GM21381 (cell line): ENCODE results near the gene TENM4.
A peak's percentile ranks its signal among the peaks of the same experiment; 100 is the strongest.

Source experiments
- ATAC-seq: cut with Tn5 transposase; IDR thresholded peaks from one replicate; pipeline ENCODE4 v1.9.1; 2021; ENCODE audit warnings: mild to moderate bottlenecking, moderate library complexity; ENCODE audit not compliant: unreplicated experiment

Gene TENM4

GRCh38 chr11:79440571-79441460, at the start of gene TENM4:
Gene TENM4 (minus strand): TSS chr11:79441030. CDS start chr11:79069944, 371,086 bp downstream.
- peak; percentile 47 for ATAC-seq

- no peak for ATAC-seq
Measured at GRCh38 chr11:79488286-79488685, 47.5 kb upstream of the TENM4 start.

- no peak for ATAC-seq
Measured at GRCh38 chr11:79487412-79487811, 46.6 kb upstream of the TENM4 start.

DNA sequence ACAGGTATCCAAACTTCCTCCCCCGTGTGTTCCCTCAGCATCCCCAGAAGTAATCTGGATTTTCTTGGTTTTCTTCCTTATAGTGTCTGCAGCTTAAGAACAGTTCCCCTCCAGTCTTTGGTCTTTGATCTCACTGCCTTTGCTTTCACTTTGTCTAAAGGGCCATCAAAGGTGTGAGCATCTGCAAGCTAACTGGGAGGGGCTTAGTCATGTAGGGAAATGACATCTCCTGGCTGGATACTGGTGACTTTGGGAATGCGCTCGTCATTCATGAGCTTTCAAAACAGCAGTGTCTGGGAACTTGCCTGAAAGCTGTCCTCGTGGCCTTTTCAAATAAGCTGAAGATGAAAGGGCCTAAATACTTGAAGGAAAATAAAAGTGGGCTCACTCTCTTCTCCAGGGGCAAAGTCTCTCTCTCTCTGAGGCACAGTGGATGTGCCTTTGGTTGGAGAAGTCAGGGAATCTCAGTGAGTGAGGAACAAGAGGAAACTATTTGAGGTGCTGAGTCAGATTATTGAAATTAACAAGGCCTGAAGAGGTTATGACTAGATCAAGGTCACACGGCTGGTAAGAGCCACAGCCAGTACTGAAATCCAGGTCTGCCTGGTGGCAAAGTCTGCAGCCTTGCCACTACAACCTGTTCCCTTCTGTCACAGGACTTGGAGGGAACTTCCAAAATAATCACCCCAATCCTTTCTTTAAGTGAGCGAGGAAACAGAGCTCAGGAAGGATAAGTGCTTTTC, 45.6 kb upstream of the TENM4 start:
- no peak for ATAC-seq

- ATAC-seq = no peak
Measured at GRCh38 chr11:79485694-79486093, 44.9 kb upstream of the TENM4 start.

DNA sequence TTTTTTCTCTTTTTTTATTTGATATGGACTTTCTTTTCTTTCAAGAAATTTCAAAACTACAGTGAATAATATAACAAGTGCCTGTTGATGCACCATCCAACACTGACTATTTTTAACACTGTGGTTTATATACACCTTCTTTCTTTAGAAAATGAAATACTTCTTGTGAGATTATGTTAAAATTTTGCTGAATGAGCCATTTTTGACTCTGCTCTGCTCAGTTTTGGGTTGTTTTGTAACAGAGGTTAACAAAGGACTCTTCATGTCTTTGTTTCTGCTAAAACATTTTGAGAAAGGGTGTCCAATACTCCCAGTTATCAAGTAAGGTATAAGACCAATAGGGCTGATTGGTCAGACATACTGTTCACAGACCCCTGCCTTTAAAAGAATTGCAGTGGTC, 44.0 kb upstream of the TENM4 start:
- ATAC-seq = no peak

- ATAC-seq = peak; percentile 87
Measured at GRCh38 chr11:79482800-79483199, 42.0 kb upstream of the TENM4 start.

- ATAC-seq = peak; percentile 41
Measured at GRCh38 chr11:79481795-79482194, 41.0 kb upstream of the TENM4 start.

DNA sequence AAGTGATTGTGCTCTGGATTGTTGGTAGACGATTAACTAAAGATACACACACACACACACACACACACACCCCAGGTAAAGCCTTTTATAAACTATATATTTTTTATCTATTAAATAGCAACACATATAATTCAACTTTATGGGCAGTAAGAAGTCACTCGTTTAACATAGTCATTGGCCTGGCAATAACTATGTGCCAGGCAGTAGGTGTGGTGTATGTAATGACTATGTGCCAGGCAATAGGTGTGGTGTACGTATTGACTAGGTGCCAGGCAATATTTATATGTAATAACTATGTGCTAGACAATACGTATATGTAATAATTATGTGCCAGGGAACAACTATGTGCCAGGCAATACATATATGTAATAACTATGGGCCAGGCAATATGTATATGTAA, 40.0 kb upstream of the TENM4 start:
- no peak for ATAC-seq

DNA sequence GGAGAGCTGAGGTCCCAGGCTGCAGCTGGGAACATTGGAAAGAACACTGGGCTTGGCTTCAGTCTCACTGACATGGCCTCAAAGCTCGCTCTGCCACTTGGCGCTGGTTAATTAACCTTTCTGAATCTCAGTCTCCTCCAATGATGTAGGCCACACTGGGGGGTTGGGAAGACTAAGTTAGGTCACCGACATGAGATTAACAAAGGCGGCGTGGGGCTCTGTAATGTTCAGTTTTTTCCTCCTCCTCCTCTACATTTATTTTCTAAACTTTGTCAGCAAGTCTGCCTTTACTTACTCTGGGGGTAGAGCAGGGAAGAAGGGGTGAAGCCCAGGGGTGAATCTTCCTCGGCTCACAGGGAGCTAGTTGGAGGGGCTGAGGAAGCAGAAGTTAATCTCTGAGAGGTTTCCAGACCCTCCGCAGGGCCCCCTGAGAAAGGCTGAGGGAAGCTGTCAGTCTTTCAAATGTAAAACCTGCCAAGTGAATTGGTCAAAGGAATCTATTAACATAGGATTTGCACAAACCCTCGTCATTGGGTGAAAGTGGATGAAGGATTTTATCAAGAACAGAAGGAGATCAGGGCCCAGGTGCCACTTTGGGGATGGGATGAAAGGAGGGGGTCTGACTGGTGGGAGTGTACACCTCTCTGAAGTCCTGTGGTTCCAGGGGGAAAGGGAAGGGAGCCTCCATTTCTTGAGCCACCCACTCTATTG, 32.1 kb upstream of the TENM4 start:
- ATAC-seq = no peak

DNA sequence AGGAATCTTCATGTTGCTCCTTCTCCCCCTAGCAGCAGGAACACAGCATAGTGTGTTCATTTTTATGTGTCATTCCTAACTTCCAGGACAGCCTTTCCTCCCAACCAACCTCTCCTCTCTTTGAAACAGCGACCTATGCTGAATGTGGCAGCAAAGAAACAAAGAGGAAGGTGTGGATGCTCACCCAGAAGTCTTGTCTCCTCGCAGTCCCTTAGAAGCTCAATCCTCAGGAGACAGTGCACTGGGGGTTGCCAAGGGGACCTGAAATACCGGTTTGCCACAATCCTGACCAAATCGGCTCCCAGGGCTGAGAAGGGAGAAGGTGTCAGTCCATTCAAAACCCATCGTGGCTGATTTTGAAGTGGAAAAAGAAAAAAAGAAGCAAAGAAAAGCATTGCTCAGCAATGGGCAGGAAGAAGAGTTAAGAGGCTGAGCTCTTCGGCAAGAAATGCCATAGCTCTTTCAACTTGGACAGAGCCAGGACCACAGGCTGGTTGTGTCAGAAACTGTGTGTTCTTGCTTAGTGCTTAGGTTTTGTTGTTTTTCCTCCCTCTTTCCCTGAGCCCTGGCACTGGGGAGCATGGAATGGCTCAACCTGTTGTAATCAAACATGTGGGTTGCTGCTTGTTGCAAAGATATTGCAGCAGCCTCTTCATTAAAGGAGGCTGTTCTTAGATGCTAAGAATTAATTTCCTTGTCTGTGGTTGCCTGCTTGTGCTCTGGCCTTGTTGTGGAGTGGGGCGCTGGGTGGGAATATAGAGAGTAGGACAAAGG, 30.4 kb upstream of the TENM4 start:
- ATAC-seq = no peak

GRCh38 chr11:79470161-79470560, 29.3 kb upstream of the TENM4 start:
- ATAC-seq = no peak

DNA sequence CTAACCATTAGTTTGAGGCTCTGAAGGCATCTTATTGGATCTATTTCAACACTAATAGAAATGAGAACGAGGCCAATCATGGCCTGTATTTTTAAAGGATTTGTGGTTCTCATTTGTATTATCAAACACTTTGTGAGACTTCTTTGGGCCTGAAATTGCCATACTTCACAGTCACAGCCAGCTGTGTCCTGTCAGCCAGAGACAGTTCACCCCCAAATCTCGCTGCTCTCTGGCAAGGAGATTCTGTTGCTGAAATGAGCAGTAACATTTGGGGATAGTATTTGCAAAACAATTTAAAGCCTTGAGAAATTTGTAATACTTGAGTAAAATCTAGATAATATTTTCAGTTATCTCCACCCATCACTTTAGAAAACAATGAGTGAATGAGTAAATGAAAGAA, 26.9 kb upstream of the TENM4 start:
- no peak for ATAC-seq

DNA sequence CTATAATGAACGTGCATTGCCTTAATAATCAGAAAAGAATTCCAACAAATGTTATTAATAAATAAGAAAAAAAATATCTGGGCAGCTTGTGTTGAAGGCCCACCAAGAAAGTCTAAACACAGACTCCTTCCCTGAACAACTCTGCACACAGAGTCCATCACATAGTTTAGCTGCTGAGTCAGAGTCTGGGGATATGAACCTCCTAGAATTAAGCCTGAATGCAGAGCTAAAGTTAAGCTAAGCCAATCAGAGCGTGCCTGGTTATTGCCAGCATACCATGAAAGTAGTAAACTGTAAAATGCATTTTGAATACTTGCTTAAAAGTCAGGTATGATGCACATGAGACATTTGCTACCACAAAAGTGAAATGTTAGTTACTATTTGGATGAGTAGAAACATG, 25.6 kb upstream of the TENM4 start:
- no peak for ATAC-seq

GRCh38 chr11:79465160-79465559, 24.3 kb upstream of the TENM4 start:
- no peak for ATAC-seq

DNA sequence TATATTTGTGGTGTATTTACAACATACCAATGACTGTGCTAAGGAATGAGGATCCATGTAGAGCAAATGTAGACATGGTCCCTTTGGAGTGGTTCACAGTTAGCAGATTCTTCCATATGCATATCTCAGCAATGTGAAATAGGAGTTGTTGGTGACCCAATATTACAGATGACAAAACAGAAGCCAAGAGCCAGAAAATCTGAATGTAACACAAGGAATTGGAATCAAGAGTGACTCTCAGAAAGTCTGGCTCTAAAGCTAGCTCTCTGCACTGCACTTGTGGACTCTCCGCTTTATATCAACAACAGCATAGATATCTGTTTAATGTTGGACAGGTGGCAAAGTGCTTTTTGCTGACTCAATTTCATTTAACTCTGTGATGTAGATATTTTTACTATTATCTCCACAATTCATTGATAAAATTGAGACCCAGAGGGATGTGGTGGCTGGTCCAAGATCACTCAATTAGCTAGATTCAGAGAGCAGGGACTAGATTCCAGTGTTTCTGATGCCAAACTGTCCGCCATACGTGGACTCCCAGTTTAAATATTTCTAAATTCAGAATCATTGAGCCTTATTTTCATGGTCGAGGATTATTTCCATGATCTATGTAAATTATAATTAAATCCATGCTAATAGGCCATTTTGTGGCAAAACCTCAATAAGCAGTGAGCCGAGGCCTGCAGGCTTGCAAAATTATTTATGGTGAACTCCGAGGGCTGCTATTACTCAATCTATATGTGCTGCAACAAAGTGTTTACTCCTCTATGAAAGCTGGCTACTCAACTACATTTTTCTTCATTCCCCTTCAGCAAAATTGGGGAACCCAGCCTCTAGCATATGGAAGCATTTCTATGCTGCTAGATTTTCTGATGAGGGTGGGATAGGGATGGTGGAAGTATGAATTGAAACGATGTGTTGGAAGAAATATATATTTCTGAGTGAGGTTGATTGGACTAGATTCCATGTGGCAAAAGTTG, 21.1 kb upstream of the TENM4 start:
- no peak for ATAC-seq

GRCh38 chr11:79461144-79461543, 20.3 kb upstream of the TENM4 start:
- no peak for ATAC-seq

- ATAC-seq = no peak
Measured at GRCh38 chr11:79458709-79459108, 17.9 kb upstream of the TENM4 start.

DNA sequence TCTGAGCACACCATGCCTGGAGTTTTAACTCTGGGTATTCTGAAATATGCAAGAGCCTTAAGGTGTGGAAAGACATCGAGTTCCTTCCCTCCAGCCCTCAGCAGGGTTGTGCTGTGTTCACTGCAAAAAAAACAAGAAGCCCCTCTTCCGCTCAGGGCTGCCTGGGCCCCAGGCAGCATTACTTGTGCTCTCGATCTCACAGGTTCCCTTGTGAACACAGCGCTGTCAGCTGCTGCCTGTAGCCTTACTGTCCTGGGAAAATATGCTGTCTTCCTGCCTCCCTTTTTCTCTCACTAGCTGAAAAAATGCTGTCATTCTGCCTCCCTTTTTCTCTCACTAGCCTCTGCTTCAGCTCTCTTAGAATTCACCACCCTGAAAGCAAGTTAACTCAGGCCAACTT, 15.7 kb upstream of the TENM4 start:
- ATAC-seq = no peak

GRCh38 chr11:79453617-79454016, 12.8 kb upstream of the TENM4 start:
- ATAC-seq = no peak
